LoVo (cell line): ENCODE measurements around the gene CYP3A5.
"Not testable (repeated sequence)": the region's sequence is repeated elsewhere in the genome, so short reads cannot be mapped to it uniquely, and the experiment has no call there.

Source experiments
- DNase-seq: peaks from one replicate; pipeline ENCODE4 v3.0.0-alpha.2; 2016; ENCODE audit warnings: low spot score

CYP3A5 gene

GRCh38 chr7:99642027-99642426 is 37.8 kb downstream of the CYP3A5 start:
- no peak for DNase-seq

GRCh38 chr7:99639267-99639666 is 40.5 kb downstream of the CYP3A5 start:
- no peak for DNase-seq

GRCh38 chr7:99638731-99639130 is 41.1 kb downstream of the CYP3A5 start:
- no peak for DNase-seq

- not testable (repeated sequence) for DNase-seq
Observed at GRCh38 chr7:99637414-99637813, 42.4 kb downstream of the CYP3A5 start.

GRCh38 chr7:99631295-99632109 is 48.3 kb downstream of the CYP3A5 start:
- peak; percentile 28 for DNase-seq

- DNase-seq, result no peak
Observed at GRCh38 chr7:99629643-99630042, 50.2 kb downstream of the CYP3A5 start.

GRCh38 chr7:99628471-99629465 is 51.0 kb downstream of the CYP3A5 start:
- DNase-seq, result no peak

- DNase-seq, result no peak
Observed at GRCh38 chr7:99627513-99627912, 52.3 kb downstream of the CYP3A5 start.

- no peak for DNase-seq
Observed at GRCh38 chr7:99626661-99627060, 53.1 kb downstream of the CYP3A5 start.

- no peak for DNase-seq
Observed at GRCh38 chr7:99625961-99626360, 53.8 kb downstream of the CYP3A5 start.

GRCh38 chr7:99625321-99625720 is 54.5 kb downstream of the CYP3A5 start:
- no peak for DNase-seq

GRCh38 chr7:99624484-99624883 is 55.3 kb downstream of the CYP3A5 start:
- DNase-seq, result no peak

GRCh38 chr7:99623702-99624447 is 55.9 kb downstream of the CYP3A5 start:
- DNase-seq, result no peak

GRCh38 chr7:99623091-99623693 is 56.6 kb downstream of the CYP3A5 start:
- no peak for DNase-seq

- DNase-seq, result no peak
Observed at GRCh38 chr7:99622596-99622995, 57.2 kb downstream of the CYP3A5 start.

GRCh38 chr7:99621271-99621670 is 58.5 kb downstream of the CYP3A5 start:
- no peak for DNase-seq

GRCh38 chr7:99619571-99620130 is 60.1 kb downstream of the CYP3A5 start:
- DNase-seq, result no peak

- no peak for DNase-seq
Observed at GRCh38 chr7:99618726-99619125, 61.1 kb downstream of the CYP3A5 start.

- no peak for DNase-seq
Observed at GRCh38 chr7:99617192-99617781, 62.5 kb downstream of the CYP3A5 start.

GRCh38 chr7:99616359-99617191 is 63.2 kb downstream of the CYP3A5 start, which contains the start of gene ZSCAN25:
TSS of gene ZSCAN25 (plus strand) at chr7:99616946. CDS start at chr7:99619607, 2,661 bp downstream.
- DNase-seq, result peak; percentile 95
